ENCODE data around the gene CASP9. TPM values are rescaled to one million over a fixed set of nuclear protein-coding genes. Genes with fewer than 3 reads are reported as not detected.

Gene CASP9
- total and polyA plus RNA-seq, 2 experiments from 2014 or later, result 7.7 to 25.0 TPM

- H3K36me3 ChIP-seq (ENCODE audit: insufficient read depth), result no peaks in the 10 kb centered on the region
- H3K79me2 ChIP-seq (replicated peaks; ENCODE audit: insufficient read depth), result no peaks in the 10 kb centered on the region
- H3K27me3 ChIP-seq (ENCODE audit: insufficient read depth), result no peaks in the 10 kb centered on the region
- H3K4me1 ChIP-seq (ENCODE audit: insufficient read depth), result no peaks in the 10 kb centered on the region
- no peak overlapping the region for H2AFZ ChIP-seq
- no peak for ATAC-seq
- no peaks in the 10 kb centered on the region for H3F3A ChIP-seq (replicated peaks; ENCODE audit: low read depth)
- no peak overlapping the region for H3K27ac ChIP-seq (ENCODE audit: low read depth)
- H3K4me2 ChIP-seq, result no peak overlapping the region
- Mint-ChIP-seq H3K27me3 (ENCODE audit: insufficient read depth, low read depth, poor library complexity) (peaks cover 6% of the 10 kb centered on the region), H3K4me1 (peaks cover 6% of the 10 kb centered on the region; the same call in 1 of the 3 replicates), H3K4me3 (no peak overlapping the region), H3K27ac (no peak overlapping the region), H3K9me3 (peaks cover 4% of the 10 kb centered on the region), H3K36me3 (ENCODE audit: low read depth) (no peaks in the 10 kb centered on the region; the same call in 2 of the 3 replicates)
- no peak overlapping the region for H3K4me3 ChIP-seq
- TF ChIP-seq POLR2AphosphoS5 (IDR thresholded peaks at IDR 0.05; ENCODE audit: low read depth) (no peak), NANOG (IDR thresholded peaks at IDR 0.05; ENCODE audit: borderline replicate concordance) (no peak), REST (IDR thresholded peaks at IDR 0.05; ENCODE audit: unreplicated experiment) (no peak), EZH2phosphoT487 (IDR thresholded peaks at IDR 0.05; ENCODE audit: unreplicated experiment) (no peak), ETS1 (IDR thresholded peaks at IDR 0.05) (no peak), ZNF331 (CRISPR knock-in tag; IDR thresholded peaks at IDR 0.05; ENCODE audit: low read depth) (no peak)
- H4K20me1 ChIP-seq (replicated peaks; ENCODE audit: insufficient read depth), result no peaks in the 10 kb centered on the region
- DNase-seq (ENCODE audit: low spot score), result no peak
- no peaks in the 10 kb centered on the region for H3K9me2 ChIP-seq (ENCODE audit: insufficient read depth)
These were observed 71.8 kb downstream of the CASP9 start for GRCh38 chr1:15452216-15452615.

- no peak for ATAC-seq
- H3K4me2 ChIP-seq, result no peak overlapping the region
- peaks cover 10% of the 10 kb centered on the region for H3K27me3 Mint-ChIP-seq (ENCODE audit: insufficient read depth, low read depth, poor library complexity)
- TF ChIP-seq EZH2 (IDR thresholded peaks at IDR 0.05; ENCODE audit: low read depth, unreplicated experiment) (no peak), ETS1 (IDR thresholded peaks at IDR 0.05) (no peak), POLR2AphosphoS5 (IDR thresholded peaks at IDR 0.05; ENCODE audit: low read depth) (no peak)
- no peaks in the 10 kb centered on the region; the same call in 2 of the 3 replicates for H3K36me3 Mint-ChIP-seq (ENCODE audit: low read depth)
- no peak for DNase-seq (ENCODE audit: low spot score)
- no peaks in the 10 kb centered on the region for H3K9me2 ChIP-seq (ENCODE audit: insufficient read depth)
- no peak overlapping the region for H3K4me3 Mint-ChIP-seq
- H3K79me2 ChIP-seq (replicated peaks; ENCODE audit: insufficient read depth), result no peaks in the 10 kb centered on the region
- no peaks in the 10 kb centered on the region for H4K20me1 ChIP-seq (replicated peaks; ENCODE audit: insufficient read depth)
- H2AFZ ChIP-seq, result no peak overlapping the region
- H3K4me3 ChIP-seq, result no peak overlapping the region
- no peak overlapping the region for H3K27ac ChIP-seq (ENCODE audit: low read depth)
- no peaks in the 10 kb centered on the region for H3K4me1 ChIP-seq (ENCODE audit: insufficient read depth)
- H3K9me3 Mint-ChIP-seq, result peaks cover 4% of the 10 kb centered on the region
- no peaks in the 10 kb centered on the region for H3K27me3 ChIP-seq (ENCODE audit: insufficient read depth)
- H3F3A ChIP-seq (replicated peaks; ENCODE audit: low read depth), result no peaks in the 10 kb centered on the region
- H3K4me1 Mint-ChIP-seq, result peaks cover 6% of the 10 kb centered on the region; the same call in 1 of the 3 replicates
- H3K27ac Mint-ChIP-seq, result no peak overlapping the region
- H3K36me3 ChIP-seq (ENCODE audit: insufficient read depth), result no peaks in the 10 kb centered on the region
These were observed 72.8 kb downstream of the CASP9 start for GRCh38 chr1:15451014-15451722.
